SK-N-SH treated with all-trans-retinoic acid at 6 μM for 48 hours (cell line): ENCODE results near the gene RCOR1.

Experiments
- ATAC-seq: fragments of 200-7000 bp; cut with Tn5 transposase; 3 replicates; pipeline ENCODE4 v1.9.1; 2020; ENCODE audit warnings: mild to moderate bottlenecking, moderate library complexity
- ARNTL ChIP-seq: fragments of 450-650 bp; formaldehyde crosslinking; IDR thresholded peaks from 2 replicates; pipeline ENCODE4 v1.5.0; 2020; ENCODE audit warnings: low read depth, mild to moderate bottlenecking, moderate library complexity, borderline replicate concordance
- BACH2 ChIP-seq: fragments of 250-450 bp; sonication (Bioruptor Pico); IDR thresholded peaks from 2 replicates; pipeline ENCODE4 v1.9.0; 2021; ENCODE audit warnings: mild to moderate bottlenecking, borderline replicate concordance
- CREB5 ChIP-seq: fragments of 250-450 bp; sonication (Bioruptor Pico); IDR thresholded peaks from 2 replicates; pipeline ENCODE4 v1.5.1; 2020; ENCODE audit warnings: low read depth, mild to moderate bottlenecking, moderate library complexity
- CSDC2 ChIP-seq: fragments of 250-450 bp; sonication (Bioruptor Pico); IDR thresholded peaks from 2 replicates; pipeline ENCODE4 v1.5.0; 2020; ENCODE audit warnings: mild to moderate bottlenecking, moderate library complexity
- CSRNP3 ChIP-seq: fragments of 250-450 bp; sonication (Bioruptor Pico); IDR thresholded peaks from 2 replicates; pipeline ENCODE4 v1.5.1; 2021; ENCODE audit warnings: mild to moderate bottlenecking, moderate library complexity
- ESRRG ChIP-seq: fragments of 250-450 bp; sonication (Bioruptor Pico); IDR thresholded peaks from 2 replicates; pipeline ENCODE4 v1.6.1; 2021; ENCODE audit warnings: mild to moderate bottlenecking
- GLIS3 ChIP-seq: fragments of 250-450 bp; sonication (Bioruptor Pico); IDR thresholded peaks from 2 replicates; pipeline ENCODE4 v1.5.0; 2020; ENCODE audit warnings: mild to moderate bottlenecking, moderate library complexity
- ISL1 ChIP-seq: fragments of 250-450 bp; sonication (Bioruptor Pico); IDR thresholded peaks from 2 replicates; pipeline ENCODE4 v2.1.2; 2022; ENCODE audit warnings: mild to moderate bottlenecking, moderate library complexity
- OSR1 ChIP-seq: fragments of 250-450 bp; sonication (Bioruptor Pico); IDR thresholded peaks from 2 replicates; pipeline ENCODE4 v1.8.0; 2022; ENCODE audit warnings: moderate library complexity, mild to moderate bottlenecking, inconsistent platforms
- PATZ1 ChIP-seq: fragments of 250-450 bp; sonication (Bioruptor Pico); IDR thresholded peaks from 2 replicates; pipeline ENCODE4 v1.8.0; 2020; ENCODE audit warnings: mild to moderate bottlenecking, moderate library complexity, borderline replicate concordance
- POU6F1 ChIP-seq: fragments of 250-450 bp; sonication (Bioruptor Pico); IDR thresholded peaks from 2 replicates; pipeline ENCODE4 v1.8.0; 2021; ENCODE audit warnings: low read depth, mild to moderate bottlenecking, moderate library complexity, borderline replicate concordance
- PPARA ChIP-seq: fragments of 250-450 bp; sonication (Bioruptor Pico); IDR thresholded peaks from 2 replicates; pipeline ENCODE4 v1.5.0; 2020; ENCODE audit warnings: mild to moderate bottlenecking, borderline replicate concordance
- RARB ChIP-seq: fragments of 250-450 bp; sonication (Bioruptor Pico); IDR thresholded peaks from 2 replicates; pipeline ENCODE4 v1.8.0; 2021; ENCODE audit warnings: mild to moderate bottlenecking, moderate library complexity
- SNAI2 ChIP-seq: fragments of 250-450 bp; sonication (Bioruptor Pico); IDR thresholded peaks from 2 replicates; pipeline ENCODE4 v1.5.0; 2020; ENCODE audit warnings: mild to moderate bottlenecking, moderate library complexity
- TCF4 ChIP-seq: fragments of 250-450 bp; sonication (Bioruptor Pico); IDR thresholded peaks from 2 replicates; pipeline ENCODE4 v1.8.0; 2021; ENCODE audit warnings: mild to moderate bottlenecking, moderate library complexity, borderline replicate concordance
- TSHZ2 ChIP-seq: fragments of 250-450 bp; sonication (Bioruptor Pico); IDR thresholded peaks from 2 replicates; pipeline ENCODE4 v1.5.0; 2020; ENCODE audit warnings: mild to moderate bottlenecking, moderate library complexity
- ZC3H10 ChIP-seq: fragments of 250-450 bp; sonication (Bioruptor Pico); IDR thresholded peaks from 2 replicates; pipeline ENCODE4 v1.5.1; 2021; ENCODE audit warnings: mild to moderate bottlenecking, moderate library complexity
- ZFP3 ChIP-seq: fragments of 250-450 bp; sonication (Bioruptor Pico); IDR thresholded peaks from 2 replicates; pipeline ENCODE4 v1.5.0; 2020; ENCODE audit warnings: mild to moderate bottlenecking, moderate library complexity
- ZFP30 ChIP-seq: fragments of 450-650 bp; formaldehyde crosslinking; IDR thresholded peaks from 2 replicates; pipeline ENCODE4 v1.5.0; 2022; ENCODE audit warnings: mild to moderate bottlenecking, moderate library complexity
- ZNF565 ChIP-seq: fragments of 450-650 bp; formaldehyde crosslinking; conservative IDR thresholded peaks from 2 replicates; pipeline ENCODE4 v1.5.0; 2020; ENCODE audit warnings: low read depth, mild to moderate bottlenecking, moderate library complexity
- ZNF8 ChIP-seq: fragments of 450-650 bp; formaldehyde crosslinking; IDR thresholded peaks from 2 replicates; pipeline ENCODE4 v1.5.0; 2020; ENCODE audit warnings: mild to moderate bottlenecking, moderate library complexity

The RCOR1 gene

GRCh38 chr14:102749393-102750305 is 157.2 kb downstream of the RCOR1 start:
- ATAC-seq, result no peak
- TF ChIP-seq CREB5 (CRISPR knock-in tag) (no peak), CSRNP3 (no peak), ZNF8 (CRISPR knock-in tag) (no peak), SNAI2 (no peak), OSR1 (CRISPR knock-in tag) (no peak), GLIS3 (CRISPR knock-in tag) (no peak), CSDC2 (CRISPR knock-in tag) (no peak), ZFP30 (CRISPR knock-in tag) (no peak), ARNTL (CRISPR knock-in tag) (no peak), ESRRG (CRISPR knock-in tag) (no peak), ISL1 (CRISPR knock-in tag) (no peak), POU6F1 (CRISPR knock-in tag) (no peak), PPARA (CRISPR knock-in tag) (no peak), BACH2 (no peak), ZC3H10 (CRISPR knock-in tag) (no peak), ZNF565 (CRISPR knock-in tag) (no peak), RARB (CRISPR knock-in tag) (no peak), TSHZ2 (CRISPR knock-in tag) (no peak), TCF4 (CRISPR knock-in tag) (no peak), PATZ1 (CRISPR knock-in tag) (no peak)

- ATAC-seq, result no peak
- TF ChIP-seq ESRRG (CRISPR knock-in tag) (no peak), ZFP30 (CRISPR knock-in tag) (no peak), ZFP3 (no peak), TCF4 (CRISPR knock-in tag) (no peak), ZC3H10 (CRISPR knock-in tag) (no peak), CSRNP3 (no peak), ZNF565 (CRISPR knock-in tag) (no peak), RARB (CRISPR knock-in tag) (no peak), CREB5 (CRISPR knock-in tag) (no peak), ZNF8 (CRISPR knock-in tag) (no peak), PATZ1 (CRISPR knock-in tag) (no peak), SNAI2 (no peak), POU6F1 (CRISPR knock-in tag) (no peak), PPARA (CRISPR knock-in tag) (no peak)
Measured at GRCh38 chr14:102750376-102750775, 157.9 kb downstream of the RCOR1 start.
